Activated CD8-positive, alpha-beta memory T cell treated with anti-CD3 and anti-CD28 coated beads, Interleukin-2, amount 50 U/mL, for 4 hours (primary cell): ENCODE results near the gene SCPEP1.
"Not testable (repeated sequence)": the region's sequence is repeated elsewhere in the genome, so short reads cannot be mapped to it uniquely, and the experiment has no call there.

ENCODE experiments used
- DNase-seq: peaks from one replicate; pipeline ENCODE4 v3.0.0-alpha.2; 2020

SCPEP1 gene

GRCh38 chr17:56977673-56978395, at the start of gene SCPEP1:
SCPEP1 (plus strand) TSS chr17:56978131; CDS start chr17:56978160, 29 bp downstream.
- peak; percentile 73 for DNase-seq

- no peak for DNase-seq
Observed at GRCh38 chr17:56928586-56928985, 49.3 kb upstream of the SCPEP1 start.

DNA sequence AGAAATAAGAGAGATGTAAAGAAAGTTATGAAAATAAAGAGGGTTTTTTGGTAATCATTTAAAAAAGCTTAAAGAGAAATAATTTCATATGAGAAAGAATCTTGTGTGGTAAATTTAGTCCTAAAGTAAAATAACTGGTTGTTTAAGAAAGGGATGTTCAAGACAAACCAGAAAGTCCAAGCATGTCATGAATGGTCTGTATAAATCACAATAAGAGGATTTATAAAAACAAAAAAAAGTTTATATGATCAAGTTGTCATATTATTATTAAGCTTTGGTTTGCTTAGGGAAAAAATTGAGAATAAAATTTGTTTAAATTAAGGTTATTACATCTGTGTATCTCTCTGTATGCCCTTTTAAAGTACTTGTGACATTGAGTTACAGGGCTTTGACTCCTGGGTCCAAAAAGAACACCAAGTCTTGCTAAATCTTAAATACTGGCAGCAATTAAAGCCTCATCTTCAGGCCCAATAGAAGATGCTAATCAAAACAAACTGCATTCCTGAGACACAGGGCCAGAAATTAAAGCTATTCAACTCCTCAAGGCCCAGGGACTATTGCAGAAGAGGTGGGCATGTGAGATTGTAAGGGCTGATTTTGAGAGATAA, 48.5 kb upstream of the SCPEP1 start:
- no peak for DNase-seq

DNA sequence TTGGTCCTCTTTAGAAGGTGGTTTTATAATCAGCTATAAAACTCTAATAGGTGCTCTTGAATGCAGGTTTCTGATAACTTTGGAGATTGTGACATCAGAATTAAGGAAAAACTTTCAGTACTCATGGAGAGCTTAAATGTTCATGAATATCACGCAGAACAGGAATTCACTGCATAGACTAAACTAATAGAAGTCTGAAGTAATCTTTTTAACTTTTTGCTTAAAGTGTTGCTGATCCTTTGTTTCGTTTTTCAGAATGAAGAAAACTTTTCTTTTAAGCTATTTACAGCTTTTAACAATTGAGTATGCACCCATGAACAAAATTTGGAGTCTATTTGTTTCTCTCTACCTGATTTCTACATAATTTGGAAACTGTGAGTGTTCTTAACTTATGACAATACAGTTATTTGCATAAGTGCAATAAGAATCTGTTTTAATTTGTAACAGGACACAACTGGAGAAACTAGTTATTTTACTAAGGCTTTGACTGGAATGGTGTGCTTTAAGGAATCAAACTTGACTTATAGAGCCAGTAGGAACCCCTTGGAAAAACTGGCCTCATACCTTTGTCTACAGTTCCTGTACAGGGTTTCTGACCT, 47.1 kb upstream of the SCPEP1 start:
- no peak for DNase-seq

DNA sequence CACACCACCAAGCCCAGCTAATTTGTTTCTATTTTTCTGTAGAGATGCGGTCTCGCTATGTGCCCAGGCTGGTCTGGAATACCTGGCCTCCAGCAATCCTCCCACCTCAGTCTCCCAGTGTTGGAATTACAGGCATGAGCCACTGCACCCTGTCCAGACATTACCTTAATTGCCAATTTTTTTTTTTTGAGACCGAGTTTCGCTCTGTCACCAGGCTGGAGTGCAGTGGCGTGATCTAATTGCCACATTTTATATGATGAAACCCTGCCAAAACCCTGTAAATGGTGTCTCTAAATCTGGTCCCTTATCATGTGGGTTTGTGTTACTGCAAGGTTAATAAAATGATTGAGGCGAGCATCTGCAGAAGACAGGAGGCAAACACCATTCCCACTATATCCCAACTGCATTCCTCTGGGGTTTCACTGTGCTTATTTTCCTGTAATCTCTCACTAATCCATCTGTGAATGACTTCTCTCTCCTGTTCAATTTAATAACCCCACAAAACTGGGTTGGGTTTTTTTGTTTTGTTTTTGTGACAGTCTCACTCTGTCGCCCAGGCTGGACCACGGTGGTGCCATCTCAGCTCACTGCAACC, 44.7 kb upstream of the SCPEP1 start:
- no peak for DNase-seq

DNA sequence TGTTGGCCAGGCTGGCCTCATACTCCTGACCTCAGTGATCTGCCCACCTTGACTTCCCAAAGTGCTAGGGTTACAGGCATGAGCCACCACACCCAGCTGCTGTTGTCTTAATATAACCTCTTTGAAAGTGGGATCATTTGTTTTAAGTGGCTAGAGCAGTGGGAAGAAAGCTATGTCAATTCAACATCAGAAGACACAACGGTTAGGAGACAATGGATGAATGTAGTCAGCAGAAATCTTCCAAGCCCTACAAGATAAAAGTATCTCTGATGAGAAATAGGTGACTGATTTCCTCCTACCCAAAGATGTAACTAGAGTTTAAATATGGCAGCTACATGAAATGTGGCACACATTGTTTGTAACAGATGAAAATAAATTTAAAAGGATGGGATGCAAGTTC, 44.1 kb upstream of the SCPEP1 start:
- no peak for DNase-seq

- no peak for DNase-seq
Observed at GRCh38 chr17:56934280-56934679, 43.7 kb upstream of the SCPEP1 start.

DNA sequence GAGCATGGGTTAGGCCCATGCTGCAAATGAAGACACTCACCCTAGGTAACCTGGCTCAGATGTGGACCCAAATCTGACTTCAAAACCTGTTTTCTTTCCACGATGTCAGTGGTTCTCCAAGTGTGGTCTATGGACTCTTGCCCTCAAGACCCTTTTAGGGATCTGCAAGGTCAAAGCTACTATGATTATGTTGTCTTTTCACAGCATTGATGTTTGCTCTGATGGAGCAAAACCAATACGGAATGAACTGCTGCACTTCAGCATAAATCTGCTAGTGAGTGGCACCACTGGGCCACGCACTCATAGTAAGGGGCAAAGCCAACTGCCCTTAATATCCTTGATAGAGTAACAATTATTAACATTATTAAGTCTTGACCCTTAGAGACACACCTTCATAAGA, 42.5 kb upstream of the SCPEP1 start:
- no peak for DNase-seq

GRCh38 chr17:56936697-56937322, 41.1 kb upstream of the SCPEP1 start:
- no peak for DNase-seq

DNA sequence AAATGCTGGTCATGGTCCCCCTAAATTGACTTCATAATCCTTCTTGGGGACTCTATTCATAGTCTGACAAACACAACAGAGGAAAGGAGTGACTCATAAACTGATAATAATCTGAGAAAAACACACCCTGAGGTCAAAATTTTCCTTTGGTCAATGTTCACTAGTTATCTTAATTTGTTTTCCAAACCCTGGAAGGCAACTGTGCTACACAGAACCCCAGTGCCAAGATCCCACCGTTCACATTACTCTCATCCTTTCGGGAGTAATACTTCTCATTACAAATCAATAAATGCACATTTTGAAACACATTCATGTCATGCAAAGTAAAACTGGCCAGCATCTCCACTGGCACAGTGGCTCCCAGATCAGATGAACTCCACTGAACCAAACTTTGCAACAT, 40.2 kb upstream of the SCPEP1 start:
- DNase-seq: no peak

DNA sequence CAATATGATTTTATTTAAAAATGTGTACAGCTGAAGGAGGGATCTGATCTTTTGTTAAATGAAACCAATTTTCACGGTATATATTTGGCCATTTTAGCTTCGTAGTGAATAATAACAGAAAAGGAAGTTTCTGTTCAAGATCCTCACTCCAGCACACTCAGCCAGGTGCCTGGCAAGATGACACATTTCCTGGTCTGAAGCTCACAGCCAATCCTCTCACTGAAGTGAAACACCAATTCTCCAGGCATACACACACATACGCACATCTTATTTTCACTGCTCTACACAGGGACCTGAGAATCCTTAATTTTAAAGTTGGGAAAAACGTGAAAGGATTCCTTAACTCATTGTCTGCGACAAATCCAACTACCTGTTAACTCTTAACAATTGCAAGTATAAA, 39.7 kb upstream of the SCPEP1 start:
- not testable (repeated sequence) for DNase-seq

DNA sequence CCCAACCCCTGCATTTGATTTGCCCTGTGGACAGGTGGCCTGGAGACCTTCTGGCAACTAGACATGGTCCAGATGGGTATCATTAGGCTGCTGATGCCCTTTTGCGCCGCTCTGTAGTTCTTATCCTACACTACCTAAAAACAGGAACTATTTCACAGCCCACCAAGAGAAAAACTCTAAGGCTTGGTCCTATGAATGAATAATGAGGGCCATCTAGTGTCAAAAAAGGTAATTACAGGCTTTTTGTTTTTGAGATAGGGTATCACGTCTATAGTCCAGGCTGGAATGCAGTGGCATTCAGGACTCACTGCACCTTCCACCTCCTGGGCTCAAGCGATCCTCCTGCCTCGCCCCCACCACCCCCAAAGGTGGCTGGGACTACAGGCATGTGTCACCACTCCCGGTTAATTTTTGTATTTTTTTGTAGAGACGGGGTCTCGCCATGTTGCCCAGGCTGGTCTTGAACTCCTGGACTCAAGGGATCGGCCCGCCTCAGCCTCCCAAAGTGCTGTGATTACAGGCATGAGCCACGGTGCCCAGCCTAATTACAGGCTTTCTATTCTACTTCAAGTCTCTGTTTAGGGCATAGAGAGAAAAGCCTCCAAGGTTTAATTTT, 38.0 kb upstream of the SCPEP1 start:
- DNase-seq: no peak

GRCh38 chr17:56943505-56944125, 34.3 kb upstream of the SCPEP1 start:
- no peak for DNase-seq

- DNase-seq: no peak
Observed at GRCh38 chr17:56945938-56946505, 31.9 kb upstream of the SCPEP1 start.

GRCh38 chr17:56947741-56948140, 30.2 kb upstream of the SCPEP1 start:
- DNase-seq: no peak

DNA sequence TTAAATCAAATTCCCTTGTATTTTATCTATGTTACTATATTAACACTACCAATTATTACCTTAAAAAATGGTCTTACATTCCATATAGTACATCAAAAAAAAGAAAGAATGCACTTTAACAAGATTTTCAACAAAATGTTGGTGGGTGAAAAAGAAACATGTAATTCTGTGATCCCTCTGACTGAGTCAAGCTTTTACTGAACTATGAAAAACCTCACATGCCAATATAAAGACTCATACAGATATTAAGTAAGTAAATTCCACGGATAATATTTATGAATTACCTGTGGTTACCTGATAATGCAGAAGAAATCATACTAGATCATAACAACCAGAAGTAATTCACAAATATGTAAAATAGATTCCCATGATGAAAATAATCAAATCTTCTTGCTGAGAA, 29.4 kb upstream of the SCPEP1 start:
- no peak for DNase-seq

DNA sequence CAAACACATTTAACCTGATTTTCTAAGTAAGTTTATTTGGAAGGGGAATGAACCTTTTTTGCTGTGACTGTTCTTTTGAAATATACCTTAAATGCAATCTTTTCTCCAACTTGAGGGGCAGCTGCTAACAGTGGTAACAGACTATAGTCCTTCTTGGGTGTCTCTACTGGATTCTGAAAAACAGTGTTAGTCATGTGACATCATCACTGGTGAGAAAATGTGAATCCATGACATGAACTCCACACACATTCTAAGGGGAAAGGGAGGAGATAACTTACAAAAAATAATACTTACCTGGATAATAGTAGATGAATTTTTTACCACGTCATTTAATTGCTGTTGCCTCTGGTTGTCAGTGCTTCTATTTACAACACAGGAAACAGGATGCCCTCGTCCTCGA, 28.3 kb upstream of the SCPEP1 start:
- no peak for DNase-seq

GRCh38 chr17:56956992-56957391, 20.9 kb upstream of the SCPEP1 start:
- DNase-seq: no peak

- peak; percentile 95 for DNase-seq
Observed at GRCh38 chr17:56960596-56961538, 17.1 kb upstream of the SCPEP1 start, which contains the start of gene COIL. COIL (minus strand) TSS chr17:56961050; CDS start chr17:56961019, 31 bp downstream.

- not testable (repeated sequence) for DNase-seq
Observed at GRCh38 chr17:56965241-56965640, 12.7 kb upstream of the SCPEP1 start.

- DNase-seq: not testable (repeated sequence)
Observed at GRCh38 chr17:56965681-56966080, 12.2 kb upstream of the SCPEP1 start.
